ENCODE data around the gene HS2ST1.
"Not testable (repeated sequence)": the region's sequence is repeated elsewhere in the genome, so short reads cannot be mapped to it uniquely, and the experiment has no call there.

- not testable (repeated sequence) for TF ChIP-seq CTCF, POLR2A (IDR thresholded peaks at IDR 0.05)
Observed at GRCh38 chr1:87066708-87067107, 152.3 kb downstream of the HS2ST1 start.
